SK-MEL-5 (cell line): ENCODE results near the gene KRTAP10-7. TPM values are rescaled to one million over a fixed set of nuclear protein-coding genes. Genes with fewer than 3 reads are reported as not detected.
"Not testable (repeated sequence)": the region's sequence is repeated elsewhere in the genome, so short reads cannot be mapped to it uniquely, and the experiment has no call there.

ENCODE experiments used
- DNase-seq: peaks from one replicate; pipeline ENCODE4 v3.0.0-alpha.2; 2016; ENCODE audit warnings: low read depth, low spot score
- in situ Hi-C: cut with HindIII; loops from 2 replicates; pipeline ENCODE4 v1.10.0; 2016; ENCODE audit warnings: low sequenced_read_pairs, high pct_unique_total_duplicates, low pct_unique_long_range_greater_than_20kb
- total RNA-seq: library from RNA; depleted of rRNA; stranded (reverse); fragments of >200 nt; shearing (Covaris generic); gene quantifications from 2 replicates; pipeline ENCODE4 v1.2.3, GENCODE V29; 2014; rRNA removed

Gene KRTAP10-7
- total RNA-seq, 1 experiment from 2014 or later = not detected

DNA sequence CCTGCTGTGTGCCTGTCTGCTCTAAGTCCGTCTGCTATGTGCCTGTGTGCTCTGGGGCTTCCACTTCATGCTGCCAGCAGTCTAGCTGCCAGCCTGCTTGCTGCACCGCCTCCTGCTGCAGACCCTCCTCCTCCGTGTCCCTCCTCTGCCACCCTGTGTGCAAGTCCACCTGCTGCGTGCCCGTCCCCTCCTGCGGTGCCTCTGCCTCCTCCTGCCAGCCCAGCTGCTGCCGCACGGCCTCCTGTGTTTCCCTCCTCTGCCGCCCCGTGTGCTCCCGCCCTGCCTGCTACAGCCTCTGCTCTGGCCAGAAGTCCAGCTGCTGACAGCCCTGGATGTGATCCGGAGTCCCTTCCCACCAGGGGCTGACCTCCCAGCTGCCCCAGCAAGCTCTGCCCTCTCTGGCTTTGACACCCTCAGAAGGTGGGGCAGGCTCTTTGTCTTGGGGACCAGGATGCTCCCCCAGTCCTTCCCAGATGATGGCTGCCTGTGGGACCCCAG is 37.5 kb downstream of the KRTAP10-7 start:
- DNase-seq, in situ Hi-C loops: not testable (repeated sequence)

- DNase-seq, in situ Hi-C loops: not testable (repeated sequence)
Measured at GRCh38 chr21:44638506-44639330, 38.3 kb downstream of the KRTAP10-7 start.

GRCh38 chr21:44639331-44639655 is 38.9 kb downstream of the KRTAP10-7 start:
- in situ Hi-C loops = no loop called here
- DNase-seq = no peak

GRCh38 chr21:44640761-44641160 is 40.4 kb downstream of the KRTAP10-7 start:
- in situ Hi-C loops = no loop called here
- no peak for DNase-seq

GRCh38 chr21:44643741-44644310 is 43.4 kb downstream of the KRTAP10-7 start:
- in situ Hi-C loops = no loop called here
- DNase-seq = no peak

- in situ Hi-C loops = no loop called here
- DNase-seq = no peak
Measured at GRCh38 chr21:44644878-44645277, 44.5 kb downstream of the KRTAP10-7 start.

GRCh38 chr21:44646366-44647221 is 46.2 kb downstream of the KRTAP10-7 start, which contains the start of gene KRTAP10-11:
Gene KRTAP10-11, plus strand, starts transcription at chr21:44646414. Its CDS starts 45 bp downstream, at chr21:44646459.
- in situ Hi-C loops, DNase-seq: not testable (repeated sequence)

DNA sequence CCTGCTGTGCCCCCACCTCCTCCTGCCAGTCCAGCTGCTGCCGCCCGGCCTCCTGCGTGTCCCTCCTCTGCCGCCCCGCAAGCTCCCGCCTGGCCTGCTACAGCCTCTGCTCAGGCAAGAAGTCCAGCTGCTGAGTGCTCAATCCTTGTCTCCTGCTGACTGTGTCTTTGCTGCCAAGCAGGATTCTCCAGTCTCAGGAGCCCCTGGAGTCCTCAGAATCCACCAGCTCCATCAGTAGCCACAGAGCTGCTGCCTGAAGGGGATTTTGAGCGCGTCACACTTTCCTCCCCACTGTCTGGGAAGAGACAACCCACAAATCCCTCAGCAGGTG is 46.8 kb downstream of the KRTAP10-7 start:
- in situ Hi-C loops = no loop called here
- DNase-seq = no peak

DNA sequence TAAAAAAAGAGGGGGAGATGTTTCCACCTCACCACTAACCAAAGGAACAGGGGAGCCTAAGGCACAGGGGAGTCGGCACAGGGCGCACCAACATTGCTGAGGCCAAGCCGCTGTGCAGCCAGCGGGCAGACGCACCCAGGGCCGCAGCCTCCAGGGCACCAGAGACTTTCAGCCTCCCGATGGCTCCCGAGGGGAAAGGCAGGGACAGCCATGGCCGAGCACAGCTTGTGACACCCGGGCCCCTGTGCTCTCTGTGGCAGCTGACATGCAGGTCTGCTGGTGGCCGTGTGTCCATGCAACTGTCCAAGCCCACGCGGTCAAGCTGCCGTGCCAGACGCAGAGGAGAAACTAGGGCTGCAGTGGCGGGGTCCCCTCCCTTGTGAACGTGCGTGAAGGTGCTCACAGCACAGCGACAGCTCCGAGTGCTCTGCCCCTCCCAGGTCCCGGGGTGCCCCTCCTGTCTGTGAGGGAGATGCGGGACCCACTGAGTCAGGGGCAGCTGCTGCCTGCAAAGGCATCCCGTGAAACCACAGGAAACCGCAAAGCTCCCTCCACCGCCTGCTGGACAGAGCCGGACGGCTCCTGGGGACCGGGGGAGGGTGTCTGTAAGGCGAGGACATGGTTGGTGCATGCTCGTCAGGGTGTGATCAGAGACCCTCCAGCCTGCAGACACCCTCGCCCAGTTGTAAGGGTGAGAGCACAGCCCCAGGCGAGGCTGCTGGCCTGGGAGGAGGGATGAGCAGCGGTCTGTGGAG is 48.3 kb downstream of the KRTAP10-7 start:
- DNase-seq = no peak
- in situ Hi-C loops = no loop called here

- in situ Hi-C loops = no loop called here
- DNase-seq = no peak
Measured at GRCh38 chr21:44649521-44650100, 49.2 kb downstream of the KRTAP10-7 start.

GRCh38 chr21:44650265-44650972 is 50.0 kb downstream of the KRTAP10-7 start:
- in situ Hi-C loops = no loop called here
- no peak for DNase-seq

DNA sequence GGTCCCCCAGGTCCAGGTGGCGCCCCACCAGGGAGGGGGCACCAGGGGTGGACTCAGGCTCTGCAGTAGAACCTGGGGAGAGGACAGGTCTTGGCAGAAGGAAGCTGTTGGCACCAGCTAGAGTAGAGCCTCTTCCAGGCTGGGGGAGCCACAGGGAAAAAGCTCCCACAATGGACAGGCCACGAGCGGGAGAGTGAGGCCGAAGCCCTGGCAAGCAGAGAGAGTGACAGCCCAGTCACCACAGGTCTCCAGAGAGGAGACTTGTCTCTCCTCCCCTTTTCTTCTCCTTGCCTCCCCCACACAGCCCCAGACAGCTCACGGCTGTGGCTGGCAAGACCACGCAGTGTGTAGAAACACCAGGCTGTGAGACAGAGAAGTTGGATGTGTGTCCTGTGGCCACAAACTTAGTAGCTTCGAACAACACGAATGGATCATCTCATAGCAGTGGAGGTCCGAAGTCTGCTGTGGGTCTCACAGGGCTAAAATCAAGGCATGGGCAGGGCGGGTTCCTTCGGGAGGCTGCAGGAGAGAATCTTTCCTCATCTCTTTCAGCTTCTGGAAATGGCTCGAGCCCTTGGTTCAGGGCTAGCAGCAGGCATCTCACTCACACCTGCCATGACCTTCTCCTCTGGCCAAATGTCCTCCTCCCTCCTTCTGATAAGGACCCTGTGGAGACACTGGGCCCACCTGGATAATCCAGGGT is 50.7 kb downstream of the KRTAP10-7 start:
- in situ Hi-C loops = no loop called here
- no peak for DNase-seq

Other genes with a start within 250 kb of the KRTAP10-7 start
- 0.21 and 0.37 TPM in 2 replicates for gene TRPM2, start 247.0 kb upstream of the KRTAP10-7 start, total RNA-seq
- gene LRRC3, start 145.1 kb upstream of the KRTAP10-7 start, total RNA-seq = 1.5 TPM in 2 replicates
- gene KRTAP10-1, start 60.4 kb upstream of the KRTAP10-7 start, total RNA-seq = not detected in 2 replicates
- gene KRTAP10-2, start 49.1 kb upstream of the KRTAP10-7 start, total RNA-seq = not detected in 2 replicates
- gene KRTAP10-3, start 41.8 kb upstream of the KRTAP10-7 start, total RNA-seq = not detected in 2 replicates
- not detected in 2 replicates for gene KRTAP10-4, start 26.9 kb upstream of the KRTAP10-7 start, total RNA-seq
- not detected in 2 replicates for gene KRTAP10-5, start 20.0 kb upstream of the KRTAP10-7 start, total RNA-seq
- not detected in 2 replicates for gene KRTAP10-6, start 8.1 kb upstream of the KRTAP10-7 start, total RNA-seq
- gene KRTAP10-8, start 11.5 kb downstream of the KRTAP10-7 start, total RNA-seq = not detected in 2 replicates
- not detected in 2 replicates for gene KRTAP10-9, start 26.5 kb downstream of the KRTAP10-7 start, total RNA-seq
- gene KRTAP10-10, start 36.8 kb downstream of the KRTAP10-7 start, total RNA-seq = not detected in 2 replicates
- not detected in 2 replicates for gene KRTAP10-11, start 45.8 kb downstream of the KRTAP10-7 start, total RNA-seq
- gene KRTAP12-4, start 54.1 kb downstream of the KRTAP10-7 start, total RNA-seq = not detected in 2 replicates
- not detected in 2 replicates for gene KRTAP12-3, start 57.3 kb downstream of the KRTAP10-7 start, total RNA-seq
- not detected in 2 replicates for gene KRTAP12-2, start 66.3 kb downstream of the KRTAP10-7 start, total RNA-seq
- gene KRTAP12-1, start 81.6 kb downstream of the KRTAP10-7 start, total RNA-seq = not detected in 2 replicates
- not detected in 2 replicates for gene KRTAP10-12, start 96.6 kb downstream of the KRTAP10-7 start, total RNA-seq
- not detected in 2 replicates for gene TSPEAR, start 111.0 kb downstream of the KRTAP10-7 start, total RNA-seq
- 53.3 and 53.9 TPM in 2 replicates for gene UBE2G2, start 201.2 kb downstream of the KRTAP10-7 start, total RNA-seq
- 34.2 and 36.0 TPM in 2 replicates for gene SUMO3, start 217.5 kb downstream of the KRTAP10-7 start, total RNA-seq